A549 treated with Hydrocortisone at 1 μM for 4 hours (cell line): ENCODE results near the gene CCDC142. TPM values are rescaled to one million over a fixed set of nuclear protein-coding genes. Genes with fewer than 3 reads are reported as not detected.

ENCODE experiments used
- total RNA-seq: library from RNA; stranded (reverse); fragments of 200-300 nt; extraction: Qiagen RNA extraction; gene quantifications from 5 replicates; pipeline ENCODE4 v1.2.3, GENCODE V29; 2022

The CCDC142 gene
- total RNA-seq: 10.5 to 14.8 TPM (median 13.4 TPM) in 5 replicates

GRCh38 chr2:74482801-74483674 is at the start of gene CCDC142, which contains the start of gene TTC31:
Gene CCDC142, minus strand, starts transcription at chr2:74482998. Its CDS starts 161 bp downstream, at chr2:74482837.
Gene TTC31, plus strand, starts transcription at chr2:74483081. Its CDS starts 15 bp downstream, at chr2:74483096.

GRCh38 chr2:74529357-74530238 is 46.8 kb upstream of the CCDC142 start, which contains the start of the genes AUP1 and HTRA2:
Gene AUP1, minus strand, starts transcription at chr2:74529706. Its CDS starts 77 bp downstream, at chr2:74529629.
Gene HTRA2, plus strand, starts transcription at chr2:74529933. Its CDS starts 74 bp downstream, at chr2:74530007.

GRCh38 chr2:74525717-74526648 is 43.2 kb upstream of the CCDC142 start, which contains the start of gene DQX1:
Gene DQX1, minus strand, starts transcription at chr2:74526231. Its CDS starts 502 bp downstream, at chr2:74525729.

GRCh38 chr2:74514368-74515270 is 31.8 kb upstream of the CCDC142 start, which contains the start of gene TLX2:
Gene TLX2, plus strand, starts transcription at chr2:74514450. Its CDS starts 357 bp downstream, at chr2:74514807.

GRCh38 chr2:74507145-74507925 is 24.5 kb upstream of the CCDC142 start, which contains the start of gene PCGF1:
Gene PCGF1, minus strand, starts transcription at chr2:74507695. Its CDS starts 27 bp downstream, at chr2:74507668.

GRCh38 chr2:74499267-74499939 is 16.6 kb upstream of the CCDC142 start, which contains the start of gene LBX2:
Gene LBX2, minus strand, starts transcription at chr2:74499603. Its CDS starts 66 bp downstream, at chr2:74499537.

GRCh38 chr2:74472086-74472944 is 10.5 kb downstream of the CCDC142 start, which contains the start of gene MRPL53:
Gene MRPL53, minus strand, starts transcription at chr2:74472680. Its CDS starts 20 bp downstream, at chr2:74472660.

GRCh38 chr2:74458132-74458937 is 24.5 kb downstream of the CCDC142 start, which contains the start of gene WBP1:
Gene WBP1, plus strand, starts transcription at chr2:74458438. Its CDS starts 165 bp downstream, at chr2:74458603.

GRCh38 chr2:74454654-74455511 is 27.9 kb downstream of the CCDC142 start, which contains the start of gene INO80B:
Gene INO80B, plus strand, starts transcription at chr2:74455087. Its CDS starts 30 bp downstream, at chr2:74455117.

GRCh38 chr2:74441690-74442482 is 40.9 kb downstream of the CCDC142 start, which contains the start of gene RTKN:
Gene RTKN, minus strand, starts transcription at chr2:74441937. Its CDS starts 121 bp downstream, at chr2:74441816.

